ENCODE results near the gene CROT.

- TF ChIP-seq POLR2A (IDR thresholded peaks at IDR 0.05) (no peak), CTCF (IDR thresholded peaks at IDR 0.05 in 4 of 5, conservative IDR thresholded peaks at IDR 0.05 in 1 of 5) (no peak)
These were observed 4.0 kb upstream of the CROT start for GRCh38 chr7:87341441-87341840.
